HG03571 (cell line): ENCODE results near the gene SKIC3.

Experiments
- ATAC-seq: cut with Tn5 transposase; IDR thresholded peaks from one replicate; pipeline ENCODE4 v1.9.1; 2021; ENCODE audit not compliant: unreplicated experiment

SKIC3 gene

GRCh38 chr5:95532415-95532814, 22.4 kb downstream of the SKIC3 start:
- no peak for ATAC-seq

DNA sequence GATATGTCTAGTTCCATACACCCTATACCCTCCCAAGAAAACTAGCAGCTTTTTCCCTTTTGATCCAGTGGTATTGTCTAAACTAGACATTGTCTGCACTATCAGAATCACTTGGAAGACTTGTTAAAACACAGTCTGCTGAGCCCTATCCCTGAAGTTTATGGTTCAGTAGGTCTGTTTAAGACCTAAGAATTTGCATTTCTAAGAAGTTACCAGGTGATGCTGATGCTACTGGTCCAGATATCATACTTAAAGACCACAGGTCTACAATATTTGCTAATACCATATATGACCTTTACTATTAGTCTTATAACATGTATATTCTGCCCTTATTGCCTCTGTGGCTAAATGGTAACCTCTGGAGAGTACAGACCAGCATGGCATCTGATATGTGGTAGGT, 23.3 kb downstream of the SKIC3 start:
- no peak for ATAC-seq

GRCh38 chr5:95530416-95530815, 24.4 kb downstream of the SKIC3 start:
- no peak for ATAC-seq

DNA sequence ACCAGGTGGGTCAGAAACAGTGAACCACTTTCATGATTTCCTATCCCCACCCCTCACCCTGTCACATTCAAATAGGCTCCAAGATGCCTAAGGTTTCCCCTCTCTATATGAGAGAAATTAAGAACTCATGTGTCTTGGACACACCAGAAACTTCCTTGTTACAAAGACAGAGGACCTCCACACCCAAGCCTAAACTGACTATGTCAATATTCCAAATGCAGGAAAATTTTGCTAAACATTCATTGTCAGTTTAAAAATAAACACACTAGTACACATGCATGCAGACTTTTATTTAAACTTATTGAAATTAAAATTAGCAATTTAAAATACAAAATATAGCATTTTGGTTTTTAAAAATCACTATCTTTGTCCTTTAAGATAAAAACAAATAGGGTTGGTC, 26.2 kb downstream of the SKIC3 start:
- no peak for ATAC-seq

GRCh38 chr5:95526871-95527270, 27.9 kb downstream of the SKIC3 start:
- no peak for ATAC-seq

GRCh38 chr5:95524423-95524822, 30.4 kb downstream of the SKIC3 start:
- no peak for ATAC-seq

DNA sequence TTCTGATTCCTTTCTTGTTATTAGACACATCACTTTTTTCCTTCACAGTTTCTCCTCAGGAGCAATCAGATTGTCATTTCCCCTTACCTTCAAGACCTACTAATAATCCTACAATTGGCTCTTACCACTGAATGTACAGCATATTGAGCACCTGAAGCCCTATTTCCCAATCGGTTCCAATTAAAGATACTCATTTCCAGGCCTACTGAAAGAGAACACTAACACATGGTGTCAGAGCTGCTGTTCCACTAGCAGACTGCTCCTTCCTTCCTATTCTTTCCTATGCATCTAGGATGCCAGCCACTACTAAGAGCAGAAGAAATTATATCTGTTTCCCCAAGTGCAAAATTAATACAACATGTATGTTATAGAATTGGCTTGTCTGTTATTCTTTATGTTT, 34.6 kb downstream of the SKIC3 start:
- no peak for ATAC-seq

DNA sequence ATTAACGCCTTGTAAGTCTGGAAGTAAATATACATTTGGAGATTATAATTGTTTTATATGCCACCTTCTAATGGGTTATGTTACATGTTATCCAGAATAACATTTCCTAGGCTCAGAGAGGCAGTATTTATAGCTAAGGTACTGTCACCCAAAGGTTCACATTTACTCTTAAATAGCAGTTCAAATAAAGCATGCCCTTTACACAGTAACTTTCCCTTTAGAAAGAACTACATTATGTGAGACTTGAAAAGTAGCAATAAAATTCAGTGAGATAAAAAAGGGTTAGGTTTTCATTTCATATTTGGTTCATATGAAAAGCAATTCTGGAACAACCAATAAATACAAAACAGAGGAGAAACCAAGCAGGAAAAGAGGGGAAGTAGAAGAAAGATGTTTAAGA, 35.1 kb downstream of the SKIC3 start:
- ATAC-seq, result no peak

- ATAC-seq, result no peak
These were observed 35.6 kb downstream of the SKIC3 start for GRCh38 chr5:95519151-95519550.

GRCh38 chr5:95518417-95518816, 36.4 kb downstream of the SKIC3 start:
- no peak for ATAC-seq

DNA sequence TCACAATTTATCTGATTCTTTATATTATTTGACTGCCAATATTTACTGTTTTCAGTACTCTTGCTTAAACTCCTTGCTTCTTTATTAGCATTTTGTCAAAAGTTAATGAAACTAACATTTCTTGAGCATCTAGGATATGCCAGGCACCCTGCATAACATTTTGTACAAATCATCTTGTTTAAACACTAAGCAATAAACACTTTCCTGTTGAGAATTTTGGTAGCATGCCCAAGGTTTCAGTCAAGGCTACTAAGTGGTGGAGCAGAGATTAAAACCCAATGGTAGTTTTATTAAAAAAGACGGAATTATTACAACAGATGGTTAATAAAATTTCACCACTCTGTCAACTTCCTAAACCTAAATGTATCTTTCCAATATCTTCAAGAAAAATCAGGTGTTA, 43.2 kb downstream of the SKIC3 start:
- no peak for ATAC-seq

DNA sequence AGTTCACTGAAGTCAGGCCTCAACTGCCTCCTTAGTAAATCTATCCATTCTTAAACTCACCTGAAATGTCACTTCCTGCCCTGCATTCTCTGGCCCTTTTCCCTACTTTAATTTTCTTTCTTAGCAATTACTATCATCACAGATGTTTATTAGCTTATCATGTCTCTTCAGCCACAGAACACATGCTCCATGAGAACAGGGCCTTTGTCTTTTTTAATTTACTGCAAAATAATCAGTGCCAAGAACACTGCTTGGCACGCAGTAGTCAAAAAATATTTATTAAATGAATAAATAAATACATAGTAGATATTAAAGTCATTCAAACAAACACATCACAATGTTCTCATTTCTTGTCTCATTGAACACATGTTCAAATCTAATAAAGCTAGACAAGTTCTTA, 46.2 kb downstream of the SKIC3 start:
- ATAC-seq, result no peak
